HepG2 (cell line): ENCODE data around the gene ZNF324B. TPM values are rescaled to one million over a fixed set of nuclear protein-coding genes. Genes with fewer than 3 reads are reported as not detected.

Experiments
- AGO2 ChIP-seq: fragments of 200-400 bp; formaldehyde crosslinking; optimal IDR thresholded peaks from 2 replicates; pipeline ENCODE3; 2017; ENCODE audit warnings: mild to moderate bottlenecking, low read depth, low read length, moderate library complexity
- ARNT2 ChIP-seq: sonication (generic); formaldehyde crosslinking; IDR thresholded peaks from 2 replicates; pipeline ENCODE4 v1.8.0; 2022; ENCODE audit warnings: mild to moderate bottlenecking, low read depth, missing genetic modification reagents, moderate library complexity
- CHD4 ChIP-seq: fragments of 200-600 bp; sonication (generic); IDR thresholded peaks from 2 replicates; pipeline ENCODE4 v1.7.0; 2017; ENCODE audit warnings: mild to moderate bottlenecking, low read length, borderline replicate concordance
- CREM ChIP-seq, 2 experiments: sonication (generic) in 1 of 2; formaldehyde crosslinking in 1 of 2; IDR thresholded peaks; 2 replicates each; pipeline versions ENCODE4 v1.4.0 to v1.6.1; 2016 to 2020; ENCODE audit warnings: antibody characterized with exemption in 1 of 2, mild to moderate bottlenecking in 1 of 2, missing genetic modification reagents in 1 of 2
- FOXC1 ChIP-seq: sonication (generic); formaldehyde crosslinking; IDR thresholded peaks from 2 replicates; pipeline ENCODE4 v1.8.0; 2022; ENCODE audit warnings: mild to moderate bottlenecking, missing genetic modification reagents, borderline replicate concordance
- KAT7 ChIP-seq: IDR thresholded peaks from 2 replicates; pipeline ENCODE4 v1.6.1; 2018; ENCODE audit warnings: borderline replicate concordance, missing compliant biosample characterization
- MAX ChIP-seq: IDR thresholded peaks from 2 replicates; pipeline ENCODE4 v1.6.1; 2012; ENCODE audit warnings: inconsistent platforms
- MLLT10 ChIP-seq: sonication (generic); formaldehyde crosslinking; IDR thresholded peaks from 2 replicates; pipeline ENCODE4 v1.4.0; 2020; ENCODE audit warnings: missing genetic modification reagents
- NCOA1 ChIP-seq: sonication (generic); formaldehyde crosslinking; IDR thresholded peaks from 2 replicates; pipeline ENCODE4 v1.9.0; 2021; ENCODE audit warnings: missing genetic modification reagents
- PCBP2 ChIP-seq: fragments of 200-400 bp; formaldehyde crosslinking; optimal IDR thresholded peaks from 2 replicates; pipeline ENCODE3; 2018; ENCODE audit warnings: low read length, low read depth; ENCODE audit not compliant: poor library complexity, severe bottlenecking
- RBM39 ChIP-seq: fragments of 200-400 bp; formaldehyde crosslinking; IDR thresholded peaks from one replicate; pipeline ENCODE4 v1.6.1; 2018; ENCODE audit warnings: antibody characterized with exemption, mild to moderate bottlenecking, low read depth, low read length; ENCODE audit not compliant: poor library complexity, severe bottlenecking
- SAFB2 ChIP-seq: sonication (generic); formaldehyde crosslinking; IDR thresholded peaks from 2 replicates; pipeline ENCODE4 v1.5.1; 2020; ENCODE audit warnings: missing genetic modification reagents, low read depth, mild to moderate bottlenecking, borderline replicate concordance
- SMAD3 ChIP-seq: sonication (generic); formaldehyde crosslinking; IDR thresholded peaks from 2 replicates; pipeline ENCODE4 v1.4.0; 2020; ENCODE audit warnings: missing genetic modification reagents
- STAT5B ChIP-seq: sonication (generic); formaldehyde crosslinking; IDR thresholded peaks from 2 replicates; pipeline ENCODE4 v1.4.0; 2020; ENCODE audit warnings: missing genetic modification reagents
- TOE1 ChIP-seq: sonication (generic); formaldehyde crosslinking; IDR thresholded peaks from 2 replicates; pipeline ENCODE4 v1.4.0; 2020; ENCODE audit warnings: mild to moderate bottlenecking, missing genetic modification reagents
- ZFP1 ChIP-seq: IDR thresholded peaks from 2 replicates; pipeline ENCODE4 v1.6.1; 2016
- ZHX2 ChIP-seq, 2 experiments: sonication (generic) in 1 of 2; formaldehyde crosslinking in 1 of 2; IDR thresholded peaks; 2 replicates each; pipeline versions ENCODE4 v1.6.1 to v1.9.0; 2014 to 2022; ENCODE audit warnings: antibody characterized with exemption in 1 of 2, borderline replicate concordance in 1 of 2, inconsistent platforms in 1 of 2, low read depth in 1 of 2, missing genetic modification reagents in 1 of 2
- ZNF432 ChIP-seq: sonication (generic); formaldehyde crosslinking; IDR thresholded peaks from 2 replicates; pipeline ENCODE4 v1.5.0; 2020; ENCODE audit warnings: missing genetic modification reagents, mild to moderate bottlenecking, borderline replicate concordance
- ZNF441 ChIP-seq: sonication (generic); formaldehyde crosslinking; IDR thresholded peaks from 2 replicates; pipeline ENCODE4 v1.7.0; 2021; ENCODE audit warnings: missing genetic modification reagents, borderline replicate concordance
- ZNF770 ChIP-seq: sonication (generic); formaldehyde crosslinking; IDR thresholded peaks from 2 replicates; pipeline ENCODE4 v1.5.0; 2020; ENCODE audit warnings: mild to moderate bottlenecking, missing genetic modification reagents
- polyA plus RNA-seq, 8 experiments: library from polyadenylated mRNA; depleted of rRNA in 3 of 8; stranded (reverse) in 7 of 8; unstranded in 1 of 8; fragments of >200 nt; fragmentation: Illumina TruSeq in 4 of 8; extraction: Trizol in 4 of 8; gene quantifications; 2 replicates each; pipeline versions ENCODE4 v1.2.1 to v1.2.3, GENCODE V29; 2011 to 2016; ENCODE audit warnings: low read depth in 4 of 8, missing spikeins in 1 of 8, mixed read lengths in 1 of 8; ENCODE audit not compliant: insufficient read depth in 1 of 8
- total RNA-seq, 5 experiments: library from RNA; depleted of rRNA; stranded (reverse); fragments of >200 nt; fragmentation: Illumina TruSeq; extraction: Trizol; gene quantifications; 2 replicates each; pipeline ENCODE4 v1.2.3, GENCODE V29; 2016; ENCODE audit warnings: low read depth in 1 of 5
- TF ChIP-seq, protein P1 (sequence below): sonication (generic); formaldehyde crosslinking; IDR thresholded peaks from 2 replicates; pipeline ENCODE4 v1.8.0; 2022; ENCODE audit warnings: missing genetic modification reagents, low read depth, mild to moderate bottlenecking, borderline replicate concordance

ZNF324B gene
- total and polyA plus RNA-seq, 2 of the 13 experiments (the other 11 are each of a cell fraction or from before 2014, with no cell fraction given) = 0.53 to 3.0 TPM

- TF ChIP-seq FOXC1 (CRISPR knock-in tag) (peak; percentile 70), ZFP1 (no peak), MAX (peak; percentile 73; the same call in 1 of the 2 replicates), STAT5B (CRISPR knock-in tag) (no peak), ZNF432 (CRISPR knock-in tag) (no peak), CHD4 (no peak), KAT7 (CRISPR knock-in tag) (no peak), SMAD3 (peak; percentile 49; the same call in 1 of the 2 replicates), RBM39 (peak; percentile 49), PCBP2 (no peak), SAFB2 (CRISPR knock-in tag) (no peak), ARNT2 (CRISPR knock-in tag) (no peak), MLLT10 (no peak), ZHX2 (IDR thresholded peaks at IDR 0.05; ENCODE audit: low read depth) (no peak), ZHX2 (CRISPR knock-in tag; IDR thresholded peaks at IDR 0.05; ENCODE audit: borderline replicate concordance) (no peak), AGO2 (no peak), NCOA1 (CRISPR knock-in tag) (no peak), ZNF441 (no peak; the same call in 1 of the 2 replicates), CREM (IDR thresholded peaks at IDR 0.05) (peak; percentile 76), CREM (CRISPR knock-in tag; IDR thresholded peaks at IDR 0.05) (no peak), TOE1 (CRISPR knock-in tag) (no peak), ZNF770 (CRISPR knock-in tag) (no peak)
- TF ChIP-seq, protein P1, sequence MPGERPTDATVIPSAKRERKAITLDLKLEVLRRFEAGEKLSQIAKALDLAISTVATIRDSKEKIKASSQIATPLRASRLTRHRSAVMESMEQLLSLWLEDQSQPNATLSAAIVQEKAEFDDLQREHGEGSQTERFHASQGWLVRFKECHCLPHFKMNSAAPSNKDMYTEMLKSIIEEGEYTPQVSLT = no peak
These were observed at the start of gene ZNF324B (continued) for GRCh38 chr19:58451358-58452101.
